HepG2 (cell line): ENCODE results near the gene EPHA2. TPM values are rescaled to one million over a fixed set of nuclear protein-coding genes. Genes with fewer than 3 reads are reported as not detected.

Experiments used
- CENPX ChIP-seq: sonication (generic); formaldehyde crosslinking; IDR thresholded peaks from 2 replicates; pipeline ENCODE4 v1.9.0; 2021; ENCODE audit warnings: mild to moderate bottlenecking, missing genetic modification reagents, moderate library complexity
- HMGA1 ChIP-seq: sonication (generic); formaldehyde crosslinking; conservative IDR thresholded peaks from 2 replicates; pipeline ENCODE4 v1.4.0; 2020; ENCODE audit warnings: missing genetic modification reagents
- HOXA5 ChIP-seq: sonication (generic); formaldehyde crosslinking; IDR thresholded peaks from 2 replicates; pipeline ENCODE4 v1.4.0; 2020; ENCODE audit warnings: missing genetic modification reagents
- MEF2D ChIP-seq: sonication (generic); formaldehyde crosslinking; IDR thresholded peaks from 2 replicates; pipeline ENCODE4 v1.5.1; 2020; ENCODE audit warnings: mild to moderate bottlenecking, missing genetic modification reagents
- MTF1 ChIP-seq: sonication (generic); formaldehyde crosslinking; IDR thresholded peaks from 2 replicates; pipeline ENCODE4 v1.5.0; 2020; ENCODE audit warnings: missing genetic modification reagents
- NFKB2 ChIP-seq: sonication (generic); formaldehyde crosslinking; IDR thresholded peaks from 2 replicates; pipeline ENCODE4 v1.4.0; 2020; ENCODE audit warnings: missing genetic modification reagents, borderline replicate concordance
- POLR2AphosphoS2 ChIP-seq: IDR thresholded peaks from 2 replicates; pipeline ENCODE4 v1.6.1; 2011; ENCODE audit warnings: low read depth, low read length, improper control_type of control experiment
- SMARCC2 ChIP-seq: fragments of 450-650 bp; IDR thresholded peaks from 2 replicates; pipeline ENCODE4 v1.6.1; 2017; ENCODE audit warnings: antibody characterized with exemption, mild to moderate bottlenecking
- SOX13 ChIP-seq, 3 experiments: fragments of 450-650 bp in 1 of 3; sonication (generic) in 1 of 3; formaldehyde crosslinking in 1 of 3; IDR thresholded peaks in 2 of 3; conservative IDR thresholded peaks in 1 of 3; 2 replicates each; pipeline versions ENCODE4 v1.5.0 to v1.6.1; 2016 to 2020; ENCODE audit warnings: antibody characterized with exemption in 1 of 3, mild to moderate bottlenecking in 1 of 3, missing compliant biosample characterization in 1 of 3, missing genetic modification reagents in 1 of 3, moderate library complexity in 1 of 3
- TRIM24 ChIP-seq: sonication (generic); formaldehyde crosslinking; IDR thresholded peaks from 2 replicates; pipeline ENCODE4 v1.8.0; 2022; ENCODE audit warnings: mild to moderate bottlenecking, missing genetic modification reagents
- WIZ ChIP-seq: sonication (generic); formaldehyde crosslinking; IDR thresholded peaks from 2 replicates; pipeline ENCODE4 v1.5.1; 2020; ENCODE audit warnings: mild to moderate bottlenecking, missing genetic modification reagents
- YY1 ChIP-seq: IDR thresholded peaks from 2 replicates; pipeline ENCODE4 v1.6.1; 2011; ENCODE audit warnings: low read length, low read depth, moderate library complexity, mild to moderate bottlenecking; ENCODE audit not compliant: insufficient read depth, insufficient replicate concordance
- ZBTB38 ChIP-seq: sonication (generic); formaldehyde crosslinking; IDR thresholded peaks from 2 replicates; pipeline ENCODE4 v1.5.1; 2020; ENCODE audit warnings: mild to moderate bottlenecking, missing genetic modification reagents
- ZFP36L1 ChIP-seq: sonication (generic); formaldehyde crosslinking; IDR thresholded peaks from 2 replicates; pipeline ENCODE4 v1.8.0; 2022; ENCODE audit warnings: mild to moderate bottlenecking, missing genetic modification reagents, moderate library complexity
- ZMAT3 ChIP-seq: sonication (generic); formaldehyde crosslinking; conservative IDR thresholded peaks from 2 replicates; pipeline ENCODE4 v1.7.0; 2021; ENCODE audit warnings: missing genetic modification reagents
- ZNF12 ChIP-seq: sonication (generic); formaldehyde crosslinking; IDR thresholded peaks from 2 replicates; pipeline ENCODE4 v1.5.0; 2020; ENCODE audit warnings: missing genetic modification reagents
- ZNF296 ChIP-seq: sonication (generic); formaldehyde crosslinking; conservative IDR thresholded peaks from 2 replicates; pipeline ENCODE4 v1.5.0; 2020; ENCODE audit warnings: mild to moderate bottlenecking, missing genetic modification reagents
- ZNF337 ChIP-seq: sonication (generic); formaldehyde crosslinking; IDR thresholded peaks from 2 replicates; pipeline ENCODE4 v1.5.1; 2020; ENCODE audit warnings: missing genetic modification reagents, low read depth, mild to moderate bottlenecking, borderline replicate concordance
- ZNF644 ChIP-seq: IDR thresholded peaks from 2 replicates; pipeline ENCODE4 v1.6.1; 2016; ENCODE audit warnings: low read depth
- ZNF839 ChIP-seq: sonication (generic); formaldehyde crosslinking; IDR thresholded peaks from 2 replicates; pipeline ENCODE4 v1.4.0; 2020; ENCODE audit warnings: missing genetic modification reagents, mild to moderate bottlenecking, borderline replicate concordance
- ZNF891 ChIP-seq: sonication (generic); formaldehyde crosslinking; IDR thresholded peaks from 2 replicates; pipeline ENCODE4 v1.5.0; 2020; ENCODE audit warnings: mild to moderate bottlenecking, missing genetic modification reagents
- polyA plus RNA-seq, 8 experiments: library from polyadenylated mRNA; depleted of rRNA in 3 of 8; stranded (reverse) in 7 of 8; unstranded in 1 of 8; fragments of >200 nt; fragmentation: Illumina TruSeq in 4 of 8; extraction: Trizol in 4 of 8; gene quantifications; 2 replicates each; pipeline versions ENCODE4 v1.2.1 to v1.2.3, GENCODE V29; 2011 to 2016; ENCODE audit warnings: low read depth in 4 of 8, missing spikeins in 1 of 8, mixed read lengths in 1 of 8; ENCODE audit not compliant: insufficient read depth in 1 of 8
- total RNA-seq, 5 experiments: library from RNA; depleted of rRNA; stranded (reverse); fragments of >200 nt; fragmentation: Illumina TruSeq; extraction: Trizol; gene quantifications; 2 replicates each; pipeline ENCODE4 v1.2.3, GENCODE V29; 2016; ENCODE audit warnings: low read depth in 1 of 5
- TF ChIP-seq, protein P1 (sequence below): sonication (generic); formaldehyde crosslinking; IDR thresholded peaks from 2 replicates; pipeline ENCODE4 v1.9.0; 2021; ENCODE audit warnings: missing genetic modification reagents, borderline replicate concordance
- TF ChIP-seq, protein P2 (sequence below): sonication (generic); formaldehyde crosslinking; IDR thresholded peaks from 2 replicates; pipeline ENCODE4 v1.5.0; 2020; ENCODE audit warnings: mild to moderate bottlenecking, missing genetic modification reagents, borderline replicate concordance
- TF ChIP-seq, protein P3 (sequence below): sonication (generic); formaldehyde crosslinking; IDR thresholded peaks from 2 replicates; pipeline ENCODE4 v1.4.0; 2020; ENCODE audit warnings: mild to moderate bottlenecking, low read depth, missing genetic modification reagents

The EPHA2 gene
- total and polyA plus RNA-seq, 2 of the 13 experiments (the other 11 are each of a cell fraction or from before 2014, with no cell fraction given) = 33.6 to 53.6 TPM

DNA sequence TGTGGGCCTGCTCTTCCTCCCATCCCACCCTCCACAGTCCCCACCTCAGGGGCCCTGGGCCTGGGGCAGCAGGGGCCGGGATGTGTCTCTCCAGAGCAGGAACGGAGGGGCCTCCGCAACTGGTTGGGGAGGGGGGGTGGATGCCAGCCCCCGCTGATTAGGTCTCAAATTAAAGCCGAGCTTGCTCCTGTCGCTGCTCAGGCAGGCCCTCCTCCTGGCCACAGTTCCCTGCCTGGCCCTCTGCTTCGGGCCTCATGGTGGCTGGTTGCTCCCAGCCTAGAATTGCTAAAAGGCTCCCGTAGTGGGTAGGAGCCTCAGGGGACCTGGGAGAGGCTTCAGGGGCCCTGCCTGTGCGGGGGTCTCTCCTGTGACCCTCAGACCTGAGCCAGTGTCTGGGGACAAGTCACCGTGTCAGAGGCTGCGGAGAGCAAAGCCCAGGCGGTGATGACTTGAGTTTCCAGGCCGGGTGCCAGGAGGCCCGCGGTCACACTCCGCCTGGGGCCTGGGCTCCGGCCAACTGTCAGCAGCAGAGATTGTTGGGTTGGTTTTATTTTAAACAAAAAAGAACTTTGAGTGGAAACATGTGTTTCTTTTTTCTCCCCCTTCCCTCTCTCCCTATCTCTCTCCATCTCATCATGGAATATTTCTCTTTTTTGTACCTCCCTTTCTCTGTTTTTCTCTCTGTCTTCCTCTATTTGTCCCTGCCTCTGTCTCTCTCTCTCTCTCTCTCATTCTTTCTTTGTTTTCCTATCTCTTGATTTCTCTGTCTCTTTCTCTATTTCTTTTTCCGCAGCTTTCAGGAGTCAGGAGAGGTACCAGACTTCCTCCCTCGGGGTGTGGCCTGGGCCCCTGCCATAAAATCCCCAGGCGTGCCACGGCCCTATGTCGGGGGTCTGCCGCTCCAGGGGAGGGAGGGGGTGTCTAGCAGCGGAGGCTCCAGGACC lies 20.0 kb upstream of the EPHA2 start (continued):
- TF ChIP-seq ZNF891 (CRISPR knock-in tag) (no peak), HMGA1 (CRISPR knock-in tag) (no peak), ZFP36L1 (CRISPR knock-in tag) (no peak), ZNF12 (CRISPR knock-in tag) (no peak), ZNF839 (CRISPR knock-in tag) (peak; percentile 64; the same call in 1 of the 2 replicates), SOX13 (IDR thresholded peaks at IDR 0.05) (no peak), SOX13 (CRISPR knock-in tag; conservative IDR thresholded peaks at IDR 0.05 in 1 of 2, IDR thresholded peaks at IDR 0.05 in 1 of 2) (no peak), ZNF337 (no peak), CENPX (CRISPR knock-in tag) (no peak), TRIM24 (CRISPR knock-in tag) (no peak), ZNF296 (CRISPR knock-in tag) (no peak), YY1 (no peak), ZNF644 (CRISPR knock-in tag) (no peak), ZMAT3 (CRISPR knock-in tag) (0 out of 2 replicates have a peak, but pooled peaks have one; percentile 30), SMARCC2 (no peak), NFKB2 (CRISPR knock-in tag) (peak; percentile 72), MTF1 (CRISPR knock-in tag) (no peak), POLR2AphosphoS2 (no peak), HOXA5 (0 out of 2 replicates have a peak, but pooled peaks have one; percentile 37), WIZ (CRISPR knock-in tag) (no peak), MEF2D (CRISPR knock-in tag) (peak; percentile 52; the same call in 1 of the 2 replicates), ZBTB38 (CRISPR knock-in tag) (no peak)
- TF ChIP-seq, protein P1, sequence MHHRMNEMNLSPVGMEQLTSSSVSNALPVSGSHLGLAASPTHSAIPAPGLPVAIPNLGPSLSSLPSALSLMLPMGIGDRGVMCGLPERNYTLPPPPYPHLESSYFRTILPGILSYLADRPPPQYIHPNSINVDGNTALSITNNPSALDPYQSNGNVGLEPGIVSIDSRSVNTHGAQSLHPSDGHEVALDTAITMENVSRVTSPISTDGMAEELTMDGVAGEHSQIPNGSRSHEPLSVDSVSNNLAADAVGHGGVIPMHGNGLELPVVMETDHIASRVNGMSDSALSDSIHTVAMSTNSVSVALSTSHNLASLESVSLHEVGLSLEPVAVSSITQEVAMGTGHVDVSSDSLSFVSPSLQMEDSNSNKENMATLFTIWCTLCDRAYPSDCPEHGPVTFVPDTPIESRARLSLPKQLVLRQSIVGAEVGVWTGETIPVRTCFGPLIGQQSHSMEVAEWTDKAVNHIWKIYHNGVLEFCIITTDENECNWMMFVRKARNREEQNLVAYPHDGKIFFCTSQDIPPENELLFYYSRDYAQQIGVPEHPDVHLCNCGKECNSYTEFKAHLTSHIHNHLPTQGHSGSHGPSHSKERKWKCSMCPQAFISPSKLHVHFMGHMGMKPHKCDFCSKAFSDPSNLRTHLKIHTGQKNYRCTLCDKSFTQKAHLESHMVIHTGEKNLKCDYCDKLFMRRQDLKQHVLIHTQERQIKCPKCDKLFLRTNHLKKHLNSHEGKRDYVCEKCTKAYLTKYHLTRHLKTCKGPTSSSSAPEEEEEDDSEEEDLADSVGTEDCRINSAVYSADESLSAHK (CRISPR knock-in tag) = no peak
- TF ChIP-seq, protein P2, sequence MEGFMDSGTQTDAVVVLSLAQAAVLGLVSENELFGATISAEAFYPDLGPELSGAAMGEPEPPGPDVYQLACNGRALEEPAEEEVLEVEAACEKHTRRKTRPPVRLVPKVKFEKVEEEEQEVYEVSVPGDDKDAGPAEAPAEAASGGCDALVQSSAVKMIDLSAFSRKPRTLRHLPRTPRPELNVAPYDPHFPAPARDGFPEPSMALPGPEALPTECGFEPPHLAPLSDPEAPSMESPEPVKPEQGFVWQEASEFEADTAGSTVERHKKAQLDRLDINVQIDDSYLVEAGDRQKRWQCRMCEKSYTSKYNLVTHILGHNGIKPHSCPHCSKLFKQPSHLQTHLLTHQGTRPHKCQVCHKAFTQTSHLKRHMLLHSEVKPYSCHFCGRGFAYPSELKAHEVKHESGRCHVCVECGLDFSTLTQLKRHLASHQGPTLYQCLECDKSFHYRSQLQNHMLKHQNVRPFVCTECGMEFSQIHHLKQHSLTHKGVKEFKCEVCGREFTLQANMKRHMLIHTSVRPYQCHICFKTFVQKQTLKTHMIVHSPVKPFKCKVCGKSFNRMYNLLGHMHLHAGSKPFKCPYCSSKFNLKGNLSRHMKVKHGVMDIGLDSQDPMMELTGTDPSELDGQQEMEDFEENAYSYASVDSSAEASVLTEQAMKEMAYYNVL (CRISPR knock-in tag) = no peak; the same call in 1 of the 2 replicates
- TF ChIP-seq, protein P3, sequence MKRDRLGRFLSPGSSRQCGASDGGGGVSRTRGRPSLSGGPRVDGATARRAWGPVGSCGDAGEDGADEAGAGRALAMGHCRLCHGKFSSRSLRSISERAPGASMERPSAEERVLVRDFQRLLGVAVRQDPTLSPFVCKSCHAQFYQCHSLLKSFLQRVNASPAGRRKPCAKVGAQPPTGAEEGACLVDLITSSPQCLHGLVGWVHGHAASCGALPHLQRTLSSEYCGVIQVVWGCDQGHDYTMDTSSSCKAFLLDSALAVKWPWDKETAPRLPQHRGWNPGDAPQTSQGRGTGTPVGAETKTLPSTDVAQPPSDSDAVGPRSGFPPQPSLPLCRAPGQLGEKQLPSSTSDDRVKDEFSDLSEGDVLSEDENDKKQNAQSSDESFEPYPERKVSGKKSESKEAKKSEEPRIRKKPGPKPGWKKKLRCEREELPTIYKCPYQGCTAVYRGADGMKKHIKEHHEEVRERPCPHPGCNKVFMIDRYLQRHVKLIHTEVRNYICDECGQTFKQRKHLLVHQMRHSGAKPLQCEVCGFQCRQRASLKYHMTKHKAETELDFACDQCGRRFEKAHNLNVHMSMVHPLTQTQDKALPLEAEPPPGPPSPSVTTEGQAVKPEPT (CRISPR knock-in tag) = no peak
